ENCODE data around the gene ZNF837. TPM values are rescaled to one million over a fixed set of nuclear protein-coding genes. Genes with fewer than 3 reads are reported as not detected.
"Not testable (repeated sequence)": the region's sequence is repeated elsewhere in the genome, so short reads cannot be mapped to it uniquely, and the experiment has no call there.

ZNF837 gene
- polyA plus RNA-seq, 3 donors from 2014 or later, result 1.2 to 3.6 (median 1.4) TPM

- Mint-ChIP-seq H3K27me3 (ENCODE audit: low read depth in 3 of 3) (peaks cover 3 to 10% (median 10%) of the 10 kb centered on the region in 3 donors), H3K36me3 (peaks cover 22 to 36% (median 26%) of the 10 kb centered on the region in 3 donors), H3K4me1 (peaks cover 16 to 20% of the 10 kb centered on the region in 2 donors), H3K27ac (no peak overlapping the region), H3K9me3 (no peaks in the 10 kb centered on the region), H3K4me3 (no peak overlapping the region)
- DNase-seq, result no peak
Measured at GRCh38 chr19:58392945-58393724, 12.3 kb upstream of the ZNF837 start.

GRCh38 chr19:58388175-58388526 lies 7.3 kb upstream of the ZNF837 start:
- H3K27me3 Mint-ChIP-seq (ENCODE audit: low read depth in 3 of 3), result peaks cover 10 to 17% (median 14%) of the 10 kb centered on the region in 3 donors
- no peaks in the 10 kb centered on the region for H3K9me3 Mint-ChIP-seq
- peaks cover 34 to 36% of the 10 kb centered on the region in 2 donors for H3K4me1 Mint-ChIP-seq
- H3K4me3 Mint-ChIP-seq, result peak overlapping the region; percentile 89 to 96 (median 94)
- DNase-seq, result no peak
- peaks cover 12 to 16% (median 12%) of the 10 kb centered on the region in 3 donors for H3K36me3 Mint-ChIP-seq
- peak overlapping the region; percentile 96 to 99 (median 96) for H3K27ac Mint-ChIP-seq

- peaks cover 11 to 12% (median 12%) of the 10 kb centered on the region in 3 donors for H3K36me3 Mint-ChIP-seq
- H3K27me3 Mint-ChIP-seq (ENCODE audit: low read depth in 3 of 3), result peaks cover 10 to 16% (median 14%) of the 10 kb centered on the region in 3 donors
- H3K9me3 Mint-ChIP-seq, result no peaks in the 10 kb centered on the region
- H3K4me1 Mint-ChIP-seq, result peaks cover 34 to 39% of the 10 kb centered on the region in 2 donors
- H3K27ac Mint-ChIP-seq, result peak overlapping the region; percentile 96 to 99 (median 96)
- peak overlapping the region; percentile 89 to 96 (median 94) for H3K4me3 Mint-ChIP-seq
- DNase-seq, result no peak
Measured at GRCh38 chr19:58387338-58388174, 6.7 kb upstream of the ZNF837 start.

GRCh38 chr19:58386576-58387337 lies 5.9 kb upstream of the ZNF837 start, which contains the start of gene RPS5:
Gene RPS5 (plus strand): TSS chr19:58387269. CDS start chr19:58388138, 869 bp downstream.
- Mint-ChIP-seq H3K27me3 (ENCODE audit: low read depth in 3 of 3) (peaks cover 10 to 16% (median 14%) of the 10 kb centered on the region in 3 donors), H3K4me1 (peaks cover 39 to 44% of the 10 kb centered on the region in 2 donors), H3K36me3 (peaks cover 11 to 12% (median 12%) of the 10 kb centered on the region in 3 donors), H3K27ac (peak within 1 kb of the TSS; percentile 96 to 99 (median 96)), H3K4me3 (peak within 1 kb of the TSS; percentile 89 to 96 (median 94)), H3K9me3 (no peaks in the 10 kb centered on the region)
- DNase-seq, result peak; percentile 95 to 99 (median 97)

GRCh38 chr19:58385891-58386575 lies 5.2 kb upstream of the ZNF837 start:
- H3K9me3 Mint-ChIP-seq, result no peaks in the 10 kb centered on the region
- peaks cover 11 to 12% (median 12%) of the 10 kb centered on the region in 3 donors for H3K36me3 Mint-ChIP-seq
- H3K27me3 Mint-ChIP-seq (ENCODE audit: low read depth in 3 of 3), result peaks cover 15 to 19% (median 15%) of the 10 kb centered on the region in 3 donors
- peak overlapping the region; percentile 89 to 96 (median 94) for H3K4me3 Mint-ChIP-seq
- peaks cover 44 to 49% of the 10 kb centered on the region in 2 donors for H3K4me1 Mint-ChIP-seq
- H3K27ac Mint-ChIP-seq, result peak overlapping the region; percentile 96 to 99 (median 96)
- DNase-seq, result no peak

GRCh38 chr19:58385313-58385890 lies 4.6 kb upstream of the ZNF837 start:
- Mint-ChIP-seq H3K9me3 (no peaks in the 10 kb centered on the region), H3K4me1 (peaks cover 39 to 47% of the 10 kb centered on the region in 2 donors), H3K27me3 (ENCODE audit: low read depth in 3 of 3) (peaks cover 16 to 21% (median 17%) of the 10 kb centered on the region in 3 donors), H3K27ac (peak overlapping the region; percentile 96 to 99 (median 96)), H3K36me3 (peaks cover 7% of the 10 kb centered on the region in 3 donors), H3K4me3 (peak overlapping the region; percentile 63 to 96 (median 93))
- no peak for DNase-seq

- H3K4me3 Mint-ChIP-seq, result peak overlapping the region in 2 of 5 donors; percentile 21 to 60
- no peaks in the 10 kb centered on the region for H3K36me3 Mint-ChIP-seq
- peaks cover 16 to 21% (median 17%) of the 10 kb centered on the region in 3 donors for H3K27me3 Mint-ChIP-seq (ENCODE audit: low read depth in 3 of 3)
- peak overlapping the region in 4 of 6 donors; percentile 34 to 92 (median 58) for H3K27ac Mint-ChIP-seq
- no peaks in the 10 kb centered on the region for H3K9me3 Mint-ChIP-seq
- peaks cover 42 to 48% of the 10 kb centered on the region in 2 donors for H3K4me1 Mint-ChIP-seq
- no peak for DNase-seq
Measured at GRCh38 chr19:58382997-58383603, 2.3 kb upstream of the ZNF837 start.

GRCh38 chr19:58381460-58382212 lies 806 bp upstream of the ZNF837 start:
- Mint-ChIP-seq H3K9me3 (no peaks in the 10 kb centered on the region), H3K27ac (peak overlapping the region; percentile 94 to 96 (median 95)), H3K4me3 (peak overlapping the region; percentile 87 to 96 (median 89)), H3K27me3 (ENCODE audit: low read depth in 3 of 3) (peaks cover 7 to 10% (median 9%) of the 10 kb centered on the region in 3 donors), H3K36me3 (no peaks in the 10 kb centered on the region), H3K4me1 (peaks cover 28 to 35% of the 10 kb centered on the region in 2 donors)
- no peak for DNase-seq

- Mint-ChIP-seq H3K36me3 (no peaks in the 10 kb centered on the region), H3K27ac (peak overlapping the region; percentile 92 to 97 (median 96)), H3K27me3 (ENCODE audit: low read depth in 3 of 3) (peaks cover 4 to 8% (median 7%) of the 10 kb centered on the region in 3 donors), H3K4me1 (peaks cover 26 to 28% of the 10 kb centered on the region in 2 donors), H3K4me3 (peak overlapping the region; percentile 87 to 96 (median 89)), H3K9me3 (no peaks in the 10 kb centered on the region)
- DNase-seq, result no peak
Measured at GRCh38 chr19:58380037-58380661, 681 bp downstream of the ZNF837 start.

- Mint-ChIP-seq H3K27ac (peak overlapping the region; percentile 92 to 97 (median 96)), H3K4me3 (peak overlapping the region in 4 of 5 donors; percentile 87 to 96 (median 88)), H3K9me3 (no peaks in the 10 kb centered on the region), H3K36me3 (no peaks in the 10 kb centered on the region), H3K27me3 (ENCODE audit: low read depth in 3 of 3) (peaks cover 2 to 8% (median 7%) of the 10 kb centered on the region in 3 donors), H3K4me1 (peaks cover 26 to 28% of the 10 kb centered on the region in 2 donors)
- DNase-seq, result no peak
Measured at GRCh38 chr19:58379246-58379645, 1.6 kb downstream of the ZNF837 start.

- H3K4me1 Mint-ChIP-seq, result peaks cover 18 to 23% of the 10 kb centered on the region in 2 donors
- not testable (repeated sequence) for H3K27me3 Mint-ChIP-seq (ENCODE audit: low read depth in 3 of 3); H3K27ac Mint-ChIP-seq; H3K36me3 Mint-ChIP-seq; H3K4me3 Mint-ChIP-seq; DNase-seq; H3K9me3 Mint-ChIP-seq
Measured at GRCh38 chr19:58376724-58377123, 4.1 kb downstream of the ZNF837 start.
